Activated T-cell treated with anti-CD3 and anti-CD28 coated beads for 4 hours (primary cell): ENCODE results near the gene RELB.

ENCODE experiments used
- DNase-seq: peaks from one replicate; pipeline ENCODE4 v3.0.0-alpha.2; 2020

RELB gene

DNA sequence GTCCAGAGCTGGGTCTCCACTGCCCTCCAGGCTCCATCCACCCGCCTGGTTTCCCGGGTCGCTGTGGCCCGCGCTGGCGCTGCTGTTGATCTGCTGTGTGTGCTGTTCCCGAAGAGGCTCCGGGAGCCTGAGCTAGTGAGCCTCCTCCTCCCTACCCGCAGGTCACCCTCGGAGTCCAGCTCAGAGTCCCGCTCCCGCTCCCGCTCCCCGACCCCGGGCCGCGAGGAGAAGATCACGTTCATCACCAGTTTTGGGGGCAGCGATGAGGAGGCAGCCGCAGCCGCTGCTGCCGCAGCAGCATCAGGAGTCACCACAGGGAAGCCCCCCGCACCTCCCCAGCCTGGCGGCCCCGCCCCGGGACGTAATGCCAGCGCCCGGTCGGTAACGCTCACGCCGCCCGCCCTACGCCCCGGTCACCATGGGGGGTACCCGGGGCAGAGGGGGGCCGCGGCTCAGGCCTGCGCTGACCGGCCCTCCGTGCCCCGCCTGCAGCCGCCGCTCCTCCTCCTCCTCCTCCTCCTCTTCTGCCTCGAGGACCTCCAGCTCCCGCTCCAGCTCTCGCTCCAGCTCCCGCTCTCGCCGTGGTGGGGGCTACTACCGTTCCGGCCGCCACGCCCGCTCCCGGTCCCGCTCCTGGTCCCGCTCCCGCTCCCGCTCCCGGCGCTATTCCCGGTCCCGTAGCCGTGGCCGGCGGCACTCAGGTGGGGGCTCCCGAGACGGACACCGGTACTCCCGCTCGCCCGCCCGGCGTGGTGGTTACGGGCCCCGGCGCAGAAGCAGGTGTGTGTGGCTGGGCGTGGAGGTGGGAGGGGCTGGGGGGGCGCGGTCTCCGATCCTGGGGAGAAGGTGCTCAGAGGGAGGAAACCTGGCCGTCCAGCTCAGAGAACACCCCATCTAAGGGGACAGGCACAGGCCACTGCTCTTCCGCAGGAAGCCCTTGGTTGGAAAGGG is 62.9 kb downstream of the RELB start:
- DNase-seq: no peak

GRCh38 chr19:45066921-45067661 is 65.8 kb downstream of the RELB start:
- no peak for DNase-seq

GRCh38 chr19:45068041-45068440 is 66.8 kb downstream of the RELB start:
- no peak for DNase-seq

DNA sequence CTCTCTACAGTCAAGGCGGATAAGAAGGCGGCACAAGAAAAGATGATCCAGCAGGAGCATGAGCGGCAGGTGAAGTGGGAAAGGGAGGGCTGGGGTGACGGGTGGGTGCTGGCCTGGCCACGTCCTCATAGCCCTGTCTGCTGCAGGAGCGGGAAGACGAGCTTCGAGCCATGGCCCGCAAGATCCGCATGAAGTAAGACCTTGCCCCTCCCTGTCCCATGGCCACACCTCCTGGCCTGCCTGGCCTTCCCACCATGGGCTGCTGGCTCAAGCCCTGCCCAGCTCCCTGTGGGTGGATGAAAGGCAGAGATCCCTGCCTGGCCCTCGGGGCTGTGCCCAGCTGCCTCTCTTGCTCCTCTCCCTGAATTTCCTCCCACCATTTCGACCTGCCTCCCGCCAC is 67.8 kb downstream of the RELB start:
- no peak for DNase-seq

- no peak for DNase-seq
Observed at GRCh38 chr19:45070214-45070613, 69.0 kb downstream of the RELB start.

DNA sequence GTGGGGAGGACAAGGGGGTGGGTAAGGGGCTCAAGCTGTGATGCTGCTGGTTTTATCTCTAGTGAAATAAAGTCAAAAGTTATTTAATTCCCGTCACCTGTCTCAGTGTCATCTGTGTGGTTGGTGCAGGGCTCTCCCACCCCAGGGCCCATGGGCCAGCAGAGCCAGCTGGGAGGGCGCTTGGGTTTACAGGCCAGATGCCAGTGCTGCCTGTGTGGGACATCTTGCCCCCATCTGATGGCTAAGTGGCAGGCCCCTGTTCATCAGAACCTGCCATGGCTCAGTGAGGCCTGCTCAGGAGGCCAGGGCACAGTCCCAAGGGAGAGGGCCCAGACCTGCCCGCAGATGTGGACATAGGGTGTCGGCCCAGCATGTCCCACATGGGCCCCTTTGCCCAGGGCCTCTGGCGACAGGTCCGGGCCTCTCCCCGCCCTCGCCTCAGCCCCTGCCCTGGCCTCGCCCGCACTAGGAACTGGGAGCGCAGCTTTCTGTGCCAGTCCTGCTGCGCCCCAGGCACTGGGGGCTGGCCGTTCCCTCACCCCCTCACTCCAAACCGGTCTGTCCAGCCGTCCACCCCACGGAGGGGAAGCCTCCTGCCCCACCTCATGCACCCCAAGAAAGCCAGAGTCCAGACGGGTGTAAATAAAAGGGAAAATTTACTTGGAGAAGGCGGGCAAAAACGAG is 69.7 kb downstream of the RELB start:
- DNase-seq: no peak

- no peak for DNase-seq
Observed at GRCh38 chr19:45071545-45071938, 70.3 kb downstream of the RELB start.

- no peak for DNase-seq
Observed at GRCh38 chr19:45071969-45072790, 70.9 kb downstream of the RELB start.

DNA sequence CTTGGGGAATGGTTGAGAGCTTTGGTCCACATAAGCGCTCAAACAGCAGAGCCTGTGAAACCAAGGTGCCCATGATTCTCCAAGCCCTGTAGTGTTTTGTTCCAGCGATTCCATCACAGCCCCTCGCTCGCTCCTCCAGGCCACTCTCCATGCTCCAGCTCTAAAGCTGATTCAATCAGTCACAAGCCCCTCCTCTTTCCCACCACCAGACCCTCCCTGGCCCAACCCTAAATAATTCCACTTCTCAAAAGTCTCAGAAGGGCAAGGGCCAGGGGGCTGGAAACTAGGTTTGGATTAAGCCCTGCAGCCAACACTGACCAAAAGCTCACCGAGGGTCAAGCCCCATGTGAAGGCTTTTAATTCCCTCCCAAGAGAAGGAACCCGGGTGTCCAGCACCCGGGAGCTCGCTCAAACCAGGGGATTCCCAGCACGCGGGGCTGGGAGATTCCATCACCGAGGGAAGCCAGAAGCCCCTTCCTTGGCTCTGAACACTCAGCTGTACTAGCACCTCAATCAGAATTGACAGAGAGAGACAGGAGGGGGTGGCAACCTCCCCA is 73.6 kb downstream of the RELB start:
- DNase-seq: no peak

GRCh38 chr19:45075301-45076028 is 74.2 kb downstream of the RELB start:
- no peak for DNase-seq

- peak; percentile 71 for DNase-seq
Observed at GRCh38 chr19:45076029-45076850, 75.0 kb downstream of the RELB start, which contains the start of gene ZNF296. TSS of gene ZNF296 (minus strand) at chr19:45076478. CDS start at chr19:45076373, 105 bp downstream.

DNA sequence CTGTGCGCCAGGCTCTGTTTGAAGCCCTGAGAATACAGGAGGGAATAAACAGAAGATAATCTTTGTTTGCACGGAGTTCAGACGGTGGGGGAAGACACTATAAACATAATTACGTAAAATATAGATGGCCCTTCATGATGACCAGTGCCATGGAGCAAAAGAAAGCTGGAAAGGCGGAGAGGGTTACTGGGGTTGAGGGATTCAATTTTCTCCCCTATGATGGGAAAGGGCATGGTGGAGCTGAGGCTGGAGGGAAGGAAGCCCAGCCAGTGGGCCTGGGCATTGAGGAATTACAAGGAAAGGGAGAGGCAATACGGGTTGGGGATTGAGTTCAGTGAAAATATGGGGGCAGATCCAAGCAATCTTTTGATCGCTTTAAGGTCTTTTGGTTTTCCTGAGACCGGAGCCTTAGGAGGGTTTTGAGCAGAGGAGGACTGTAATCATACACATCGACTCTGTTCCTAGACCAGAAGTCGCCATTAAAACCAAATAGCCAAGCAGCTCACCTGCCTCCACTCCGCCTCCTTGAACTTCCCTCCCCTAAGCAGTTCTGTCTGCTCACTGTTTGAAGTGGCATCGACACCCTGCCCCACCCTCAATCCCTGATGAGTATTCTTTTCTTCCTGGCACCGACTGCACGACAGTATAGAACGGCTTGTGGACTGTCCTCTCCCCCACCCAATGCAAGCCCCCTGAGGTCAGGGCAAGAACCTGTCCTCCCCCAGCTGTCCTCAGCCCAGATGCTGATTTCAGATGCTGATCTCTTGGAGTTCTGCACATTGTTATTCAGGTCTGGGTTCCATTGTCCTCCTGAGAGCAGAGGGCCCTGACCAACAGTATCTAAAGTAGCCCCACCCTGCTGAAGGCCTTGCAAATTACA is 75.8 kb downstream of the RELB start:
- DNase-seq: no peak

- peak; percentile 7 for DNase-seq
Observed at GRCh38 chr19:45078390-45079062, 77.3 kb downstream of the RELB start.

- peak; percentile 64 for DNase-seq
Observed at GRCh38 chr19:45079063-45079910, 78.0 kb downstream of the RELB start, which contains the start of gene GEMIN7. TSS of gene GEMIN7 (plus strand) at chr19:45079260. CDS start at chr19:45090115, 10,855 bp downstream.

GRCh38 chr19:45079911-45080370 is 78.7 kb downstream of the RELB start:
- DNase-seq: no peak

GRCh38 chr19:45082170-45082569 is 80.9 kb downstream of the RELB start:
- DNase-seq: no peak

DNA sequence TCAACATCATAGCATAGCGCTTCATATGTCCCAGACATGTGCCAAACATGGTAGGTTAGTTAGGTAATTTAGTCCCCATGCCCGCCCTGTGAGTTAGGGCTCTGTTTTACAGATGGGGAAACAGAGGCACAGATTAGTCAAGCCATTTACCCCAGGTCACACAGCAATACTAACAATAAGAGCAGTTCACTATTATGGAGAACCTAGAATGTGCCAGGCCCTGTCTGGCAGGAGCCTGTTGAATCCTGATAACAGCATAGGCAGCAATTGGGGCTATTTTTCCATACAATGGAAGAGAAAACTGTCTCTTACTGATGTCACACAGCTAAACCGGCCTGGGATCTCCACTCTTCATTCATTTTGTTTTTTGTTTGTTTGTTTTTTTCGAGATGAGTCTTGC is 85.2 kb downstream of the RELB start:
- DNase-seq: no peak

- peak; percentile 14 for DNase-seq
Observed at GRCh38 chr19:45087531-45087930, 86.3 kb downstream of the RELB start.
